SH-SY5Y (cell line): Measurements from ENCODE around the gene UBE2D2.

Experiments used
- GATA2 ChIP-seq: IDR thresholded peaks from 2 replicates; pipeline ENCODE4 v1.6.1; 2011; ENCODE audit warnings: mild to moderate bottlenecking, low read depth, low read length
- GATA3 ChIP-seq: IDR thresholded peaks from 2 replicates; pipeline ENCODE4 v1.6.1; 2011; ENCODE audit warnings: low read depth, mild to moderate bottlenecking, low read length, moderate library complexity

- TF ChIP-seq GATA2 (no peak), GATA3 (no peak)
Observed at GRCh38 chr5:139650689-139651042, 89.5 kb downstream of the UBE2D2 start.
